Transverse colon (tissue), 4 donors: ENCODE measurements around the gene CLECL1. TPM values are rescaled to one million over a fixed set of nuclear protein-coding genes. Genes with fewer than 3 reads are reported as not detected.
"Not testable (repeated sequence)": the region's sequence is repeated elsewhere in the genome, so short reads cannot be mapped to it uniquely, and the experiment has no call there.

ENCODE experiments used
- DNase-seq: peaks from one replicate; pipeline ENCODE4 v3.0.0-alpha.2; 2019
- H3K27ac ChIP-seq, 4 donors: fragments of 200-600 bp; sonication (generic); 2 replicates each; pipeline ENCODE4 v1.5.1; 2016 to 2018; ENCODE audit warnings: inconsistent platforms in 4 of 4
- H3K27me3 ChIP-seq: fragments of 200-600 bp; sonication (generic); 2 replicates; pipeline ENCODE4 v1.5.1; 2017; ENCODE audit warnings: inconsistent platforms
- H3K36me3 ChIP-seq, 4 donors: fragments of 200-600 bp; sonication (generic); 2 replicates each; pipeline ENCODE4 v1.5.1; 2017 to 2019; ENCODE audit warnings: inconsistent platforms in 4 of 4
- H3K4me1 ChIP-seq, 4 donors: fragments of 200-600 bp; sonication (generic); 2 replicates each; pipeline ENCODE4 v1.5.1; 2017 to 2020; ENCODE audit warnings: inconsistent platforms in 4 of 4
- H3K4me3 ChIP-seq, 4 donors: fragments of 200-600 bp; sonication (generic); 1 replicate in 1 of 4; 2 replicates in 3 of 4; pipeline versions ENCODE4 v1.5.1 to v1.6.1; 2017 to 2019; ENCODE audit warnings: inconsistent platforms in 4 of 4
- H3K9me3 ChIP-seq, 2 donors: fragments of 200-600 bp; sonication (generic); 2 replicates each; pipeline ENCODE4 v1.5.1; 2017 to 2019; ENCODE audit warnings: inconsistent platforms in 2 of 2
- EP300 ChIP-seq: sonication (generic); formaldehyde crosslinking; IDR thresholded peaks from one replicate; pipeline ENCODE4 v1.6.1; 2017; ENCODE audit warnings: antibody characterized with exemption, low read depth
- POLR2A ChIP-seq: fragments of 450-650 bp; IDR thresholded peaks from one replicate; pipeline ENCODE4 v1.6.1; 2016; ENCODE audit warnings: antibody characterized with exemption, mild to moderate bottlenecking, moderate library complexity
- POLR2AphosphoS5 ChIP-seq, 3 donors: sonication (generic); formaldehyde crosslinking; IDR thresholded peaks; one replicate each; pipeline ENCODE4 v1.6.1; 2016; ENCODE audit warnings: antibody characterized with exemption in 3 of 3
- WGBS, 2 donors: methylation state at CpG; one replicate each; pipeline ENCODE4 v1.1.5; 2018; ENCODE audit warnings: low coverage in 1 of 2; 5-methylcytosine and 5-hydroxymethylcytosine counted together
- in situ Hi-C, 4 donors: fragments of 200-750 bp; cut with MboI; loops; one replicate each; pipeline versions ENCODE4 v1.15.0 to v1.15.1; 2017; ENCODE audit warnings: low sequenced_read_pairs in 3 of 4, low pct_ligation_motif_present in 1 of 4, low pct_unique_long_range_greater_than_20kb in 1 of 4
- intact Hi-C: fragments of 100-400 bp; cut with DNase I; formaldehyde crosslinking; loops from one replicate; pipeline ENCODE4 v1.15.1; 2023; ENCODE audit warnings: low total_unique reads
- total RNA-seq, 4 donors: library from RNA; depleted of rRNA; stranded (reverse); fragments of >200 nt; gene quantifications; one replicate each; pipeline ENCODE4 v1.1.0, GENCODE V29; 2016
- TF ChIP-seq, protein P1 (sequence below), 5 experiments: fragments of 200-600 bp in 3 of 5; fragments of 450-650 bp in 2 of 5; sonication (generic) in 3 of 5; IDR thresholded peaks; 1 replicate in 2 of 5; 2 replicates in 3 of 5; pipeline ENCODE4 v1.5.1; 2016 to 2017; ENCODE audit warnings: antibody characterized with exemption in 5 of 5, inconsistent platforms in 3 of 5, mild to moderate bottlenecking in 2 of 5, moderate library complexity in 1 of 5

CLECL1 gene
- total RNA-seq, 4 donors from 2014 or later, result 2.7 TPM; not detected in 3

- H3K27me3 ChIP-seq, result no peaks in the 10 kb centered on the region
- no peak for TF ChIP-seq EP300
- no peak for TF ChIP-seq POLR2AphosphoS5 (IDR thresholded peaks at IDR 0.05)
- TF ChIP-seq, protein P1, sequence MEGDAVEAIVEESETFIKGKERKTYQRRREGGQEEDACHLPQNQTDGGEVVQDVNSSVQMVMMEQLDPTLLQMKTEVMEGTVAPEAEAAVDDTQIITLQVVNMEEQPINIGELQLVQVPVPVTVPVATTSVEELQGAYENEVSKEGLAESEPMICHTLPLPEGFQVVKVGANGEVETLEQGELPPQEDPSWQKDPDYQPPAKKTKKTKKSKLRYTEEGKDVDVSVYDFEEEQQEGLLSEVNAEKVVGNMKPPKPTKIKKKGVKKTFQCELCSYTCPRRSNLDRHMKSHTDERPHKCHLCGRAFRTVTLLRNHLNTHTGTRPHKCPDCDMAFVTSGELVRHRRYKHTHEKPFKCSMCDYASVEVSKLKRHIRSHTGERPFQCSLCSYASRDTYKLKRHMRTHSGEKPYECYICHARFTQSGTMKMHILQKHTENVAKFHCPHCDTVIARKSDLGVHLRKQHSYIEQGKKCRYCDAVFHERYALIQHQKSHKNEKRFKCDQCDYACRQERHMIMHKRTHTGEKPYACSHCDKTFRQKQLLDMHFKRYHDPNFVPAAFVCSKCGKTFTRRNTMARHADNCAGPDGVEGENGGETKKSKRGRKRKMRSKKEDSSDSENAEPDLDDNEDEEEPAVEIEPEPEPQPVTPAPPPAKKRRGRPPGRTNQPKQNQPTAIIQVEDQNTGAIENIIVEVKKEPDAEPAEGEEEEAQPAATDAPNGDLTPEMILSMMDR (IDR thresholded peaks at IDR 0.05), result no peak
- no peak for TF ChIP-seq POLR2A
- no peaks in the 10 kb centered on the region for H3K4me1 ChIP-seq
- DNase-seq, result no peak
- no peak overlapping the region for H3K27ac ChIP-seq
- H3K9me3 ChIP-seq, result peaks cover 0 to 3% of the 10 kb centered on the region in 2 donors
- intact Hi-C loops, result no loop called here
- peaks cover 0 to 27% (median 10%) of the 10 kb centered on the region in 4 donors for H3K36me3 ChIP-seq
- 93% methylated on average over 1 of the region's 1 CpG; no CpG with 5 or more reads in 1 of the 2 donors for WGBS, 2 donors
- in situ Hi-C loops, result no loop called here
- no peak overlapping the region for H3K4me3 ChIP-seq
Observed at GRCh38 chr12:9687228-9687627, 45.7 kb downstream of the CLECL1 start.

DNA sequence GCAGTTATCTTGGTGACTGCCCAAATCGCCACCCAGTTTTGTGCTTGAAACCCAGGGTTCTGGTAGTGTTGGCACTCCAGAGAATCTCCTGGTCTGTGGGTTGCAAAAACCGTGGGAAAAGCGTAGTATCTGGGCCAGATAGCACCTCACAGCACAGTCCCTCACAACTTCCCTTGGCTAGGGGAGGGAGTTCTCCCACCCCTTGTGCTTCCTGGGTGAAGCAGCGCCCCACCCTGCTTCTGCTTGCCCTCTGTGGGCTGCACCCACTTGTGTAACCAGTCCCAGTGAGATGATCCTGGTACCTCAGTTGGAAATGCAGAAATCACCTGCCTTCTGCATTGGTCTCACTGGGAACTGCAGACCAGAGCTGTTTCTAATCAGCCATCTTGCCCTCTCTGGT is 47.0 kb downstream of the CLECL1 start:
- no peaks in the 10 kb centered on the region for H3K4me1 ChIP-seq
- H3K36me3 ChIP-seq, result peaks cover 0 to 31% (median 10%) of the 10 kb centered on the region in 4 donors
- no peak overlapping the region for H3K4me3 ChIP-seq
- intact Hi-C loops, result no loop called here
- DNase-seq, result no peak
- H3K27me3 ChIP-seq, result no peaks in the 10 kb centered on the region
- no peak overlapping the region for H3K27ac ChIP-seq
- TF ChIP-seq POLR2A, result no peak
- no peak for TF ChIP-seq POLR2AphosphoS5 (IDR thresholded peaks at IDR 0.05)
- no peak for TF ChIP-seq EP300
- WGBS, 2 donors, result 80 to 91% methylated on average over 1 to 4 of the region's 4 CpGs
- peaks cover 0 to 3% of the 10 kb centered on the region in 2 donors for H3K9me3 ChIP-seq
- in situ Hi-C loops, result no loop called here

GRCh38 chr12:9685366-9685765 is 47.5 kb downstream of the CLECL1 start:
- in situ Hi-C loops, intact Hi-C loops: not testable (repeated sequence)
- peaks cover 0 to 31% (median 10%) of the 10 kb centered on the region in 4 donors for H3K36me3 ChIP-seq

DNA sequence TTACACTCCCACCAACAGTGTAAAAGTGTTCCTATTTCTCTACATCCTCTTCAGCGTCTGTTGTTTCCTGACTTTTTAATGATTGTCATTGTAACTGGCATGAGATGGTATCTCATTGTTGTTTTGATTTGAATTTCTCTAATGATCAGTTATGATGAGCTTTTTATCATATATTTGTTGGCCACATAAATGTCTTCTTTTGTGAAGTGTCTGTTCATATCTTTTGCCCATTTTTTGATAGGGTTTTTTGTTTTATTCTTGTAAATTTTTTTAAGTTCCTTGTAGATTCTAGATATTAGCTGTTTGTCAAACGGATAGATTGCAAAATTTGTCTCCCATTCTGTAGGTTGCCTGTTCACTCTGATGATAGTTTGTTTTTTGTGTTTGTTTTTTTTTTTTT is 49.9 kb downstream of the CLECL1 start:
- H3K27ac ChIP-seq, DNase-seq, H3K4me1 ChIP-seq, H3K4me3 ChIP-seq, intact Hi-C loops, in situ Hi-C loops, H3K27me3 ChIP-seq, H3K9me3 ChIP-seq: not testable (repeated sequence)
- 97 to 100% methylated on average over 2 of the region's 2 CpGs for WGBS, 2 donors
- peaks cover 0 to 12% (median 0%) of the 10 kb centered on the region in 4 donors for H3K36me3 ChIP-seq

More at GRCh38 chr12:9685366-9685765, 47.5 kb downstream of the CLECL1 start:
- H3K9me3 ChIP-seq, H3K27me3 ChIP-seq, H3K27ac ChIP-seq, DNase-seq, H3K4me3 ChIP-seq, H3K4me1 ChIP-seq: not testable (repeated sequence)
- WGBS, 2 donors, result 86% methylated on average over 4 of the region's 5 CpGs; no CpG with 5 or more reads in 1 of the 2 donors

DNA sequence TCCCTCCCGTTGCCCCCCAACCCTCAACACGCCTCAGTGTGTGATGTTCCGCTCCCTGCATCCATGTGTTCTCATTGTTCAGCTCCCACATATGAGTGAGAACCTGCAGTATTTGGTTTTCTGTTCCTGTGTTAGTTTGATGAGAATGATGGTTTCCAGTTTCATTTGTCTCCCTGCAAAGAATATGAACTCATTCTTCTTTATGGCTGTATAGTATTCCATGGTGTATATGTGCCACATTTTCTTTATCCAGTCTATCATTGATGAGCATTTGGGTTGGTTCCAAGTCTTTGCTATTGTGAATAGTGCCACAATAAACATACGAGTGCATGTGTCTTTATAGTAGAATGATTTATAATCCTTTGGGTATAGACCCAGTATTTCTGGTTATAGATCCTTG is 50.4 kb downstream of the CLECL1 start:
- H3K27ac ChIP-seq, DNase-seq, intact Hi-C loops, H3K27me3 ChIP-seq, in situ Hi-C loops, H3K4me3 ChIP-seq, H3K4me1 ChIP-seq, H3K9me3 ChIP-seq: not testable (repeated sequence)
- H3K36me3 ChIP-seq, result peaks cover 0 to 11% (median 0%) of the 10 kb centered on the region in 4 donors
- WGBS, 2 donors, result 94 to 98% methylated on average over 4 of the region's 4 CpGs

DNA sequence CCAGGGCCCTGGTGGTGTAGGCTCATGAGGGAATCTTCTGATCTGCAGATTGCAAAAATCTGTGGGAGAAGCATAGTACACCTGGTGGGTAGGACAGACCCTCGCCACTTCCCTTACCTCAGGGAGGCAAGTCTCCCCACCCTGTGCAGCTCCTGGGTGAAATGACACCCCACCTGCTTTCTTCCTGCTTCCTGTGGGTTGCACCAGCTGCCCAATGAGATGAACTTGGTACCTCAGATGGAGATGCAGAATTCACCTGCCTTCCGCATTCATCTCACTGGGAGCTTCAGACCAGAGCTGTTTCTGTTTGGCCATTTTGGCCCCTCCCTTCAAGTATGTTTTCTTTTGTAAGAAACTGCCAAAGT is 58.7 kb downstream of the CLECL1 start:
- in situ Hi-C loops, result no loop called here

More for the DNA sequence above, 58.7 kb downstream of the CLECL1 start:
- no peaks in the 10 kb centered on the region for H3K27me3 ChIP-seq
- H3K27ac ChIP-seq, result peak overlapping the region in 3 of 4 donors; percentile 36 to 67 (median 55)
- intact Hi-C loops, result no loop called here
- TF ChIP-seq POLR2AphosphoS5 (IDR thresholded peaks at IDR 0.05) (peak in 1 of 3 donors; percentile 9), POLR2A (peak; percentile 7), EP300 (no peak)
- TF ChIP-seq, protein P1 (IDR thresholded peaks at IDR 0.05), result no peak
- H3K36me3 ChIP-seq, result no peaks in the 10 kb centered on the region
- no peak overlapping the region for H3K4me3 ChIP-seq
- DNase-seq, result peak; percentile 44
- peaks cover 0 to 9% (median 0%) of the 10 kb centered on the region in 4 donors for H3K4me1 ChIP-seq
- H3K9me3 ChIP-seq, result no peaks in the 10 kb centered on the region
- 67% methylated on average over 2 of the region's 2 CpGs; no CpG with 5 or more reads in 1 of the 2 donors for WGBS, 2 donors
